ENCODE results near the gene ABHD5. TPM values are rescaled to one million over a fixed set of nuclear protein-coding genes. Genes with fewer than 3 reads are reported as not detected.

Gene ABHD5
- total RNA-seq, 1 donor from 2014 or later: 41.5 TPM

DNA sequence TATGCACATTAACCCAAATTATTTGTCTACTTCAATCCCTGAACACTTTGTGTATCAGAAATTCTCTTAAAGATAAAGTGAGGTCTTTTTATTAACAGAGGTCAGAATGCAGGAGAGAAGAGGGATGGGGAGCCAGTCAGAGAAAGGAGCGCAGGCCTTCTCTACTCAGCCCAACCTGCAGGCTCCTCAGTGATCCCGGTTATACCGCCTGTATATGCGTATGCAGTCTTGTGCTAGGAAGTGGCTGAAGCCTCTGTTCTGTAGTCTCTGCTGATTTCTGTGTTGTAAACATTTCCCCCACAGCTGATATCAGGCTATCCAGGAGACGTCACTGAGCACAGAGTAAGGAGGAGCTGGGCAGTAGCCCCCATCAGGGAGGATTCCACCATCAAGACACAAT, 57.9 kb downstream of the ABHD5 start:
- H3K36me3 ChIP-seq: no peaks in the 10 kb centered on the region
- H3K27me3 ChIP-seq: no peaks in the 10 kb centered on the region
- intact Hi-C loops (cut with DNase I): no loop called here
- peaks cover 11% of the 10 kb centered on the region for H3K4me1 ChIP-seq
- H3K4me3 ChIP-seq: no peak overlapping the region
- no peak for TF ChIP-seq CTCF (IDR thresholded peaks at IDR 0.05)
- ATAC-seq (no peak), DNase-seq (no peak)
- H3K9me3 ChIP-seq: no peaks in the 10 kb centered on the region
- H3K27ac ChIP-seq: no peak overlapping the region

DNA sequence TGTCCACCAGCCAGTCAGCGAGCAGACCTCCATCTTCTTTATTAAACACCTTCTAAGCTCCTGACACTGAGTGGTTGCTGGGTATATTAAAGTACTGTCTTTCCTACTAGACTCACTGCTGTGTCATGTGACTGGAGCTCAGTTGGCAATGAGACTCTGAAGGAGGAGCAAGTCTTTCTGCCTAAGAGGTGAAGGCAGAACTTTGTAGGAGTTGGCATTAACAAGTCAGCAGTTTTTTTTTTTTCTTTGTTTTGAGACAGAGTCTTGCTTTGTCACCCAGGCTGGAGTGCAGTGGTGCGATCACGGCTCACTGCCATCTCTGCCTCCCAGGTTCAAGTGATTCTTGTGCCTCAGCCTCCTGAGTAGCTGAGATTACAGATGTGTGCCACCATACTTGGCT, 62.2 kb downstream of the ABHD5 start:
- Histone ChIP-seq H3K4me3 (no peak overlapping the region), H3K27me3 (no peaks in the 10 kb centered on the region), H3K36me3 (no peaks in the 10 kb centered on the region), H3K27ac (no peak overlapping the region), H3K4me1 (peaks cover 6% of the 10 kb centered on the region), H3K9me3 (no peaks in the 10 kb centered on the region)
- no peak for TF ChIP-seq CTCF (IDR thresholded peaks at IDR 0.05)
- ATAC-seq: no peak
- intact Hi-C loops (cut with DNase I): no loop called here
- DNase-seq: no peak

GRCh38 chr3:43753741-43754715, 63.3 kb downstream of the ABHD5 start:
- ATAC-seq (no peak), DNase-seq (no peak)
- TF ChIP-seq CTCF (IDR thresholded peaks at IDR 0.05): no peak
- Histone ChIP-seq H3K27ac (no peak overlapping the region), H3K9me3 (no peaks in the 10 kb centered on the region), H3K4me1 (peaks cover 6% of the 10 kb centered on the region), H3K4me3 (no peak overlapping the region), H3K36me3 (no peaks in the 10 kb centered on the region), H3K27me3 (no peaks in the 10 kb centered on the region)
- intact Hi-C loops (cut with DNase I): no loop called here

- no peak for TF ChIP-seq CTCF (IDR thresholded peaks at IDR 0.05)
- intact Hi-C loops (cut with DNase I): no loop called here
- Histone ChIP-seq H3K27me3 (no peaks in the 10 kb centered on the region), H3K27ac (no peak overlapping the region), H3K9me3 (no peaks in the 10 kb centered on the region), H3K36me3 (no peaks in the 10 kb centered on the region), H3K4me1 (peaks cover 11% of the 10 kb centered on the region), H3K4me3 (no peak overlapping the region)
- ATAC-seq (no peak), DNase-seq (no peak)
Observed at GRCh38 chr3:43755516-43756200, 64.9 kb downstream of the ABHD5 start.

- TF ChIP-seq CTCF (IDR thresholded peaks at IDR 0.05): no peak
- ATAC-seq (peak; percentile 59), DNase-seq (no peak)
- no peak overlapping the region for H3K4me3 ChIP-seq
- no peak overlapping the region for H3K27ac ChIP-seq
- no peaks in the 10 kb centered on the region for H3K36me3 ChIP-seq
- intact Hi-C loops (cut with DNase I): no loop called here
- no peaks in the 10 kb centered on the region for H3K9me3 ChIP-seq
- H3K27me3 ChIP-seq: no peaks in the 10 kb centered on the region
- peaks cover 11% of the 10 kb centered on the region for H3K4me1 ChIP-seq
Observed at GRCh38 chr3:43757666-43758321, 67.1 kb downstream of the ABHD5 start.

Data from upper lobe of right lung (tissue), 1 donor.